D721Med (cell line): ENCODE results near the gene NOX3.

Experiments used
- DNase-seq: peaks from one replicate; pipeline ENCODE4 v3.0.0; 2011; ENCODE audit warnings: low spot score; ENCODE audit not compliant: insufficient read length
- FAIRE-seq: peaks from 2 replicates; lab custom pipeline; 2011; peaks lifted over from hg19 to GRCh38; lab: Jason Lieb, UNC
- CTCF ChIP-seq: IDR thresholded peaks from 2 replicates; pipeline ENCODE4 v1.5.1; 2012; ENCODE audit warnings: mild to moderate bottlenecking, control low read depth; ENCODE audit not compliant: insufficient read depth; ENCODE audit errors: missing control alignments

The NOX3 gene

GRCh38 chr6:155418017-155418761 is 37.5 kb downstream of the NOX3 start:
- FAIRE-seq (no peak), DNase-seq (no peak)
- no peak for TF ChIP-seq CTCF

DNA sequence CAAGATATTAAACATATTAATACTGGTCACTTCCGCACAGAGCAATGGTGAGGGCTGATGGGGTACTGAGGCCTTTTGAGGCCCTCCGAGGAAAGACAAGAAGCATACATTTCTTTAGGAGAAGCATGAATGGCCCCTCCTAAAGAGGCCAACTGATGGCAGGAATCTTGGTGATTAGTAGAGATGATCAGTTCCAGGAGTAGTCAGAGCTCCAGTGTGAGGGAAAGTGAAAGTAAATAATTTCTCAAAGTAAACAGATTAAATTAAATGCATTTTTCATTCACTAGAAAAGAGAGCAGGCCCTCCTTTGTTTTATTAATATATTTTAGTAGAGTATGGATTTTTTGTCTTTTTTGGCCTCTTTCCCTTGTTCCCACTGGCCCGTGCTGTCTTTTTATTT is 38.2 kb downstream of the NOX3 start:
- no peak for TF ChIP-seq CTCF
- DNase-seq: no peak
- FAIRE-seq: no peak

- no peak for FAIRE-seq
- no peak for TF ChIP-seq CTCF
- DNase-seq: no peak
Observed at GRCh38 chr6:155415953-155416352, 39.7 kb downstream of the NOX3 start.

GRCh38 chr6:155414049-155414448 is 41.6 kb downstream of the NOX3 start:
- TF ChIP-seq CTCF: no peak
- DNase-seq (no peak), FAIRE-seq (no peak)

- TF ChIP-seq CTCF: no peak
- FAIRE-seq (no peak), DNase-seq (no peak)
Observed at GRCh38 chr6:155412335-155412734, 43.3 kb downstream of the NOX3 start.

- peak; percentile 11 for FAIRE-seq
- TF ChIP-seq CTCF: no peak
- no peak for DNase-seq
Observed at GRCh38 chr6:155411154-155412052, 44.2 kb downstream of the NOX3 start.
